Measurements from ENCODE around the gene NDC1.

The NDC1 gene

DNA sequence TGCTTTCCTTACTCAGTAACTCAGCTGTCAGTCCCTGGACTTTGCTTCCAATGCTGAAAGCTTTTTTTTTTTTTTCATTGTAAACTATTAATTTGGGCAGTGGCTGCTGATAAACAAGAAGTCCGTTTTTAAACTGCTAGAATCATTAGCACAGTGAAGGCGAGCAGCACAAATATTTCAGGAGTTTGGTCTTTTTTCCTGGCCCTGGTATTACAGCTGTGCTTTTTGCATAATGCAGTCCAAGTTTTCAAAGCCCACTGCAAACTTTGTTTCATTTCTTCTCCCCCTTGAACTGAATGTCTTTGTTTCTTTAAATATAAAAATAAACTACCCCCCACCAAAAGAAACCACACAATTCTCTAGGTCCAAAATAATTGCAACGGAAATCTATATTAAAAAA is 105.7 kb downstream of the NDC1 start:
- DNase-seq (ENCODE audit: low spot score) = no peak

DNA sequence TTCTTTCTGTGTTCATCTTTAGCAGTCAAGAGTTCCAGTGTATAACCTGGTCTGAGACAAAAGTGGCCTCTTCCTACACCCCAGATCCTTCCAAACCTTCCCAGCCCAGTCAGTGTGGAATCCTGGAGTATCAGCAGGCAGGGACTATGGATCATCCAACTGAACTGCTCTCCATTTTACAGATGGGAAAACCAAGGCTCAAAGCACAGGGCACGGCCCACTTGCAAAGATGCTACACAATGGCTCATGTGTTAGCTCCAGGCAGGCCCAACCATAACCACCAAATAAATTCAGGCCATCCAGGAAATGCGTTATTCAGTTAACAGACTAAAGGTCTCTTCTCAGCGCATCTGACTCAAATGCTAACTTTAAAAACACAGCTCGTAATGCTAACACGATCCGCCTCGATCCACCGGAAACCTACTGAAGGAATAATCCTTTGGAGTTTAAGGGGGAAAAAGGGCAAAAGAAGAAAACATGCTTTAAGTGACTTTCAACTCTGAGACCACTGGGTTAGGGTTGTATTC is 106.3 kb downstream of the NDC1 start:
- DNase-seq (ENCODE audit: low spot score) = no peak

DNA sequence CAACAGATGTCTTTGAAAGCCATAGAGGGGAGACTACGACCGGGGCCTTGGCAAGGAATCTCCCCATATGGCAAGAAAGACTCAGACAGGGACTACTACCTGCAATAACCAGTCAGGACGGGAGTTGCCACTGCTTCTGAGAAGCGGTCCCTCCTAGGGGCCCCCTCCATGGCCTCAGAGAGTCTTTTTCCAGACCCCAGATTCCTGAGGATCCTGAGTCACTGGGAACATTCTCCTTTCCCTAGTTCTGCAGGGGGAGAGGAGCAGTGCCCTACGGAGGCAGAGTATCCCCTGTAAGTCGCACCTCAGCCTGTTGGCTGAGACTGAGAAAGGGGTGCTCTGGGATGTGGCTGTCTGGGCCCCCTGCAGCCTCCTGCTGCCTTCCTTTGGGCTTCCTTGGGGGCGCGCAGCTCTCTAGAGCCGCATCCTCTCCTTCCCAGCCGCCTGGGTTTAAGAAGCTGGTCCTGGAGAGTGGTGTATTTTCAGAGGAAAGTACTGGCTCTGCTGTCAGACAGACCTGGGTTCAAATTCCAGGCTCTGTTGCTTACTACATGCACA is 107.0 kb downstream of the NDC1 start:
- no peak for DNase-seq (ENCODE audit: low spot score)

DNA sequence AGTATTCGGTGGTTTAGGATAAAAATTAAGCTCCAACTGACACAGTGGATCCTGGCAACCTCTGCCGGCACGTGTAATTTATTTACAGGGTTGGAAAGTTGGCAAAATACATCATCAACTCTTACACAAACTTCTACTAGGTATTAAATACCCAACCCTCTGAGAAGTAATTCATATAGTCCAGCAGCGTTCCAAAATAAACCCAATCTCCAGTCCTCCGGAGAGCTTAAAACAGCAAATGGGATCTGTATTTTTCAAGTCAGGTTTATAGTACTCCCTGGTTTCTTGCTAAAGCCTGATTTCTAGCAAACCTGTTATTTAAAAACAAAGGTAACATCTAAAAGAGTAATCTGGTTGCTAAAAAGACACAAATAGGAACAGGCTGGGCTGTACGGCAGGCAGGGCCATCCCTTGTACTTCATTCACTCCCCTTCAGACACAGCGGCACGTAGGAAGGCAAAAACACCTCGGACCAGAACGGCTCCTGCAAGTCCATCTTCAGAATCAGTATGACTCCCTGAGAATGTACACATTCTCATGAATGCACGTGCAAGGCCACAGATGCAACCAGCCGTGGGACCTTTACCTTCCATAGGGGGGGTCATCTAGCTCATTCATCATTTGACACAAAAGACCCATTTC is 107.8 kb downstream of the NDC1 start:
- DNase-seq (ENCODE audit: low spot score) = no peak

DNA sequence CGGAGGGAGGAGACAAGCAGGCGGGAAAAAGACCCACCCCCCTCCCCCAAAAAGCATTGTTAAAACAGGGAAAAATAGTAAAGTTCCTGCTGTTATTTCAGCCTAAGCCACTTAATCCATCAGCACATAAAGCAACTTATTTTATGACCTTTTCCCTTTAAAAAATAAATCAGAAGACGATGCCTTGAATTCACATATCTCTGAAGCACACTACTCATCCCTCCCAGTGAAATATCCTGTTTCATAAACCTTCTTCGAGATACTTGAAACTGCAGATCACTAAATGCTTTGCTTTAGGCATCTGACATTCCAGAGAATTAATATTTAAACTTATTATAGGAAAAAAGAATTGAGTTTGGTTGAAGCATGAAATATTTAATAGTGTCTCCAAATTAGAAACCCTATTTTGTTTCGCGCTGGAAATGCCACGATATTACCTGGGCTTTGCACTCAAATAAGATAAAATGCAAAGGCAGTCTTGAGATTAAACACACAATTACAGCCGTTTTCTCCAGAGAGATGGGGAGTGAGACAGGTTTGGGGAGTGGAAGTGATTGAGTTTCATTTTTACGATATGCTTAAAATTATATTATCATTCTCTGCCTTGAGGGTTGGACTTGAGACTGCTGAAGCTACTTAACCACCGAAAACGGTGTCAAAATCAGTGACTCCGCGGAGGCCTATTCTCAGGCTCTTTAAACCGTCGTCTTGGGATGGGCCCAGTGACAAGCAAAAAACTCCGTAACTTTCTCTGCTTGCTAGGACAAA is 108.5 kb downstream of the NDC1 start:
- DNase-seq (ENCODE audit: low spot score) = no peak

DNA sequence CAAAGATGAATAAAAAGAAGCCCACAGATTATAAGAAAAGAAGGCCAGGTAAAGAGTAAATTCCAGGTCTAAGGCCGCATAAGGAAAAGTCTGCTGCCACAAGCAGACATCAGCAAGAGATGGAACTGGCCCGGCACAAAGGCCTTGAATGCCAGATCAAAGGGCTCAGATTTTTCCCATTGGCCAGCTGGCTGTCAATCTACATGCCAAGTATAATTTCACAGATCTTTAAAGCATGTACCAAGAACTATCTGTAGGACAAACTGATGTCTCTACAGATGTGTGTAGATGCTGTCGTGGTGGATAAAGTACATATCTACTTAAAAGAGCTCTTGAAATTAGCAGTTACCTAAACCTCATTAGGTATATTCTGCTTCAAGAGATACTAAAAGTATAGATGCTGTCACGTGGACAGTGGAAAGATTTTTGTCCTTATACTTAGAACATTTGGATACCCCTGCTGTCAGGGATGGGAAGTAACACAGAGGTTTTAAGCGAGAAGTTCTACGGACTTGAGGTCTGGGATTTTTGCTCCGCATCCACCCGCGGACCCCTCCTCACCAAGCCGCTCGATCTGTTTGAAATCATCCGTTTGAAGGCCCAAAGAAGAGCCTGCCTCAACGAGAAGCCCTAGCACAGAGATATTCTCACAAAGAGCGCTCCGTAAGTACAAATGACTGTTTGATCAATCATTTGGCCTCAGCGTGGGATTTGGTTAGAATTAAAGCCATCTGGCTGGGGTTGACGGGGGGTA is 109.2 kb downstream of the NDC1 start:
- no peak for DNase-seq (ENCODE audit: low spot score)

DNA sequence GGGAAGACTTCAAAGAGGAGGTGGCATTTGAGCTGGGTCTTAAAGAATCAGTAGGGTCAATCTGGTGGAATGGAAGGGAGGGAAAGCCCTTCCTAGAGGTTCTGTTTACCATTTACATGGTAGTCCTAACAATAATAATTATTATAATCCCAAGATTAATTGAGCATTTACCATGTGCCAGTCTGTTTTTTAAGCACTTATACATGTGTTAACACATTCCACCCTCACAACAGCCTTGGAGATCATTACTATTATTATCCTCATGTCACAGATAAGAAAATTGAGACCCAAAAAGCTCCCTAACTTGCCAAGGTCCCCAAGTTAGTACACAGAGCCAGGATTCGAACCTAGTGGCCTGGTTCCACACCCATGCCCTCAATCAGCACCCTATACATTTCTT is 109.9 kb downstream of the NDC1 start:
- DNase-seq (ENCODE audit: low spot score) = no peak

DNA sequence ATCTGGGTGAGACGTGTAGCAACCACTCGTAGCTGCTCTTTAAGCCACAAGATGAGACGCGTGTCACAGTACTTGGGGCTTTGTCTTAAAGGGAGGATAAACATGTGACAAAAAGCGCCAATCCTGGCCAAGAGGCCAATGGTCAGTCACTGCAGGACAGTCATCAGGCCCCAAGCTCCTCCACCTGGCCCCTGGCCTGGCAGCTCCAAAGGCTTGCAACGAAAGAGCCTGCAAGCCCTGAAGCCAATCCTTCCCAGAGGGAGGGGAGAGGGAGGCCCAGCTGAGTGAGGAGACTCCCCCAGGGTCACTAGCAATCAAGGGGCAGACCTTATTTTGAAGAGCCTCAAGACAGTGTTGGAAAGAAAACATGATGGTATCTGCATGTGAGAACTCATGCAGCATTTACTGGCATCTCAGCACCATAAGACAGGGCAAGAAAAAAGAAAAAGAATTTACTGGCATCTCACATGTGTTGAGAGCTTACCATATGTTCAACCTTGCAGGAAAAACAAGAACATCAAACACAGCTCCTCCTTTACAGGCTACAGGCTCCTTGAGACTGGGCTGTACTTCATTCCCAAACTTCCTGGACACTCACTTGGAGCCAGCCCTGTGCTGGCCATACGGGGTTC is 110.5 kb downstream of the NDC1 start:
- no peak for DNase-seq (ENCODE audit: low spot score)

DNA sequence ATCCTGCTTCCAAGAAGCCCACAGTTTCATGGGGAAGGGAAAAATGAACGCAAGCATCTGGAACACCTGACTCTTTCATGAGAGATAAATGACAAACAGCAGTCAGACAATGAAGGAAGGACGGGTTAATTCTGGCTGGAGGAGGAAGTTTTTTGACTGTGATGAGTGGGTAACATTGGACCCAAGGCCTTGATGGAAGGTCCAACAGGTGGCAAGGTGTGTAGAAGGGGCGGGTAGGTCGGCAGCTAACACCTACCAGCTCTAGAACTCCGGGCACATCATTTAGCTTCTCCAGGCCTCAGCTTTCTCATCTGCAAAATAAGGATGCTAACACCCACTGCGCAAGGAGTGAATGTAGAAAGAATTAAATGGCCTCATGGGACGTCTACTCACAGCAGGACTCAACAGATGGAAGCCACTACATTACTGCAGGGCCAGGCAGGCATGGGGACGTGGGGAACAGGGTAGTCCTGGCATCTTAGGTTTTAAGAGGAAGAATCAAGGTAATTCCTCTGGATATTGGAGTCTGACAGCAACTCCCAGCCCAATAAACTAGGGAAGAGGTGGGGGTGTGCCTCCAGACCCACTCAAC is 112.0 kb downstream of the NDC1 start:
- no peak for DNase-seq (ENCODE audit: low spot score)

DNA sequence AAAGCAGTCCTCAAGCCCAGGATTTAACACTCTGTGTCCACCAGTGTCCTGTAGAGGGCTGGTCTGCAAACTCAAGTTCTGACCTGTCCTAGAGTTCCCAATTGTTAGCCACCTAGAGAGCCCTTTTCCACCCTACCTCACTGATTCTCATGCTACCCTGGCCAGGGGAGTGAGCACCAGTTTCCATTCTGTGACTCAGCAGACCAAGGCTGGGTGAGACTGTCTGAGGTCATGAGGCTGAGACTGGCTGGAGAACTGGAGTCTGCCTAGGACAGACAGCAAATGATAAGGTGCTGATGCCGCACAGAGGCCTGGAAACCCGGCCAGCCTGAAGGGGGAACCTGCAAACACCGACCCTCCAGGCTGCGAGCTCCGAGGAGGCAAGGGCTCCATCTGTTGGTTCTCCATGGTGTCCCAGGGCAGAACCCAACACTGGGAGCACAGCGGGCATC is 112.8 kb downstream of the NDC1 start:
- peak; percentile 18 for DNase-seq (ENCODE audit: low spot score)

DNA sequence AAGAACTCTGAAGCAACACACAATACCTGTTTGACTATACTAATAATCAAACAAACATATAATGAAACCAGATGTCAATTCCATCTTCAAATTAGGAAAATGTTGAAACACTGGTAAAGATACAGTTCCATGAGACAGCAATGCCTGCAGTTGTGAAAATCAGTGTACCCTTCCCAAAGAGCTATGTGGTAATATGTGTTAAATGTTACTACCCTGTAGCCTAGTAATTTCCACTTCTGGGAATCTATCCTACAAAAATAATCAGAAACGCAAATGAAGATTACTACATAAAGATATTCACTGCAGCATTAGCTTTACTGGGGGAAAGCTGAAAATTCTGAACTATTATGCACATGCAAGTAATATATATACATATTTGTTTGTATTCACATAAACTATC is 116.1 kb downstream of the NDC1 start:
- DNase-seq (ENCODE audit: low spot score) = no peak

DNA sequence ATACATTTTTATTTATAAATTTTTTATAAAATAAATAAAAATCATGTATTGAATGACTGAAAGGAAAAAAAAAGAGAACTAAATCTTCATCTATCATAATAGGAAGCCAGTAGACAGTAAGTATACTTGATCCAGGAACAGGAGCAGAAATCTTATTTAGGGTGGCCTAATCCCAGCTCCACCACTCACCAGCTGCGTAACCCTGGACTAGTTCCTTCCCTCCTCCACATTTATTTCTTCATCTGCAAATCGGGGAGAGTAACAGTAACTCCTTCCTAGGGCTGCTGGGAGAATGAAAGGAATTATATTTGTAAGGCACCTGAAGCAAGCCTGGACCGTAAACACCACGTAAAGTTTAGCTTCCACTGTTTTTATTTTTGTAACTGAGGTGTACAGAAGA is 117.0 kb downstream of the NDC1 start:
- DNase-seq (ENCODE audit: low spot score) = no peak

DNA sequence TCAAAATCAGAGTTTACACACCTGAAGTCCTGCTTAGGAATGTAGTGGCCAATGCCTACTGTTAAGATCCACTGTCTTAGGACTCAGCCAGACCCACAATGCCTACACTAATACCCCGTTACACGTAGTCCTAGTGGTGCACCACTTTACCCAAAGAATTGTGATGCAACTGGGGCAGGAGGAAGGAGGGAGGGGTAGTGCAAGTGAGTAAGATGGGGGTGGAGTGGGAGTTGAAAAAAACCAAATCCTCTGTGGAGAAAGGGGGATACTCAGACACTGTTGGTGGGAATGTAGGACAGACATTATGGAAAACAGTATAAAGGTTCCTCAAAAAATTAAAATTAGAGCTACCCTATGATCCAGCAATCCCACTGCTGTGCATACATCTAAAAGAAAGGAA is 118.6 kb downstream of the NDC1 start:
- DNase-seq (ENCODE audit: low spot score) = no peak

DNA sequence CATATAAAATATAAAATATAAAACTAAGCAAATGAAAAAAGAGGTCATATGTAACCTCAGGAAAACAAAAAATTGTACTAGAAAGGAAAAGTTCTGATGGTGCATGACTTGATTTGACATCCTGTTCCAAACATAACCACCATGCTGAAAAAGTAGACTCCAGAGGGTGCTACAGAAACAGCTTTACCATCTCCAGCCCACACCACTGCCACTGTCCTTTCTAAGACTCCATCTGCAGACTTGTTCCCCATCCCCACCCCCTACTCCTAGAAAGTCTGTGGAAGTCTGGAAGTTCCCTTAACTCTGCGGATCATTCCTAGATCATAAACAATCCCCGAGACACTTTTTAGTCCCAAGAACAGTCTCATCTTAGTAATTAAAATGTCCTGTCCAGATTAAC is 119.7 kb downstream of the NDC1 start:
- no peak for DNase-seq (ENCODE audit: low spot score)

DNA sequence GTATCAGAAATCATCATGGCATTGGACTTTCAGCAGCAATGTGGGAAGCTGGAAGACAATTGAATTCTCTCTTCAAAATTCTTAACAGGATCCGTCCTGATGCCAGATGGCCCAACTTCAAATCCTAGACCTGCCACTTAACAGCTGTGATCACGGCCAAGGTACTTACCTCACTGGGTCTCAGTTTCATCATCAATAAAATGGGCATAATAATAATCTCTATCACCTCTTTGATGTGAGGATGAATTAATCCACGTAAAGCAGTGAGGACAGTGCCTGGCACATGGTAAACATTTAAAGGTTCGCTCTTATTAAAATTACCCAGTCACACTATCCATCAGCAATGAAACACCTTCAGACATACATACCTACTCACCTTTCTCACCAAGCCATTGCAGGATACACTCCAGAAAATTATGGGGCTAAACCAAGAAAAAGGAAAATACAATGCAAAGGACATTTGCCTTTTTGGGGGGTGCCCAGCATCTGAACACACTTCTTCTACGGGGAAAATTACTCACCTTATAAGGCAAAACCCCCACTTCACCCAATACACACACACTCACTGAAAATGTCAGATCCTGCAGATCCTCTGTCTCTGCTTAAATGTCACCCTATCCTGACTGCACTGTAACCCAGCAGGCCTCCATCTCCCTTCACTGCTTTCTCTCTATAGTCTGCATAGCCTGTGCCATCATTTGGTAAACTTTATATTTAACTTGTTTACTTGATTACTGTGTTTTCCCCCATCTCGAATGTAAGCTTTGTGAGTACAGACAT is 120.9 kb downstream of the NDC1 start:
- DNase-seq (ENCODE audit: low spot score) = no peak

DNA sequence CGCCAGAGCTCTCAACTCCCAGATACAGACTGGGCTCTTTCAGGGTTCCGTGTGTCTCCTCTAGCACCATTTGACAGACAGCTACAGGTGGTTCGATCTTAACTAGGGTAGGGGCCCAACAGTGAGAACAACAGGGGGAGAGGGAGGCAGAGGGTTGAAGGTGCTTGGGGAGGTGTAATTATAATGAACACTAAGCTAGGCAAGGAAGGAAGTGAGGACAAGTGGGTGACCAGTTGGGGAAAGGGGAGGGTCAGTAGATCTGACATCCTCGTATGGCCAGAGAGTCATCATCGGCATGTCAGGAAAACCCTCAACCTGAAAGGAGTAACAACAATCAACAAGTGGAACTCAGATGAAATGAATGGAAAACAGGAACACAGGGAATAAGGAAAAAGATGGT is 121.9 kb downstream of the NDC1 start:
- no peak for DNase-seq (ENCODE audit: low spot score)

DNA sequence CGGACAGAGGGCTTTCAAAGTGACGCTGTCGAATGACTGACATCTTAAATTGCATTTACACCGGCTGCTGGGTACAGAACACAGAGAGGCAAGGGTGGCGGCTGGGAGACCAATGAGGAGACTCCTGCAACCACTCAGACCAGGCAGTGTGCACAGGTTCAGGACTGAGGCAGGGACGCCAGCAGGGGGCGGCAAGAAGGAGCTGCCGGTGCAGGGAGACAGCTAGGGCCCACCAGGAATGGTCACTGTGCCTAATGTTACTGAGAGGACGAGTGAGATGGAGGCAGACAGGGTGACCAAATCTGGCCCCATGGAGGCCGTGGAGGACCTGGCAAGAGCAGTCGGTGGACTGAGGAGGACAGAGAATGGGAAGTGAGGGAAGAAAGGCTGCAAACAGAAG is 122.6 kb downstream of the NDC1 start:
- DNase-seq (ENCODE audit: low spot score) = peak; percentile 18
